Lung (tissue), 12 donors: ENCODE measurements around the gene PHLPP2. TPM values are rescaled to one million over a fixed set of nuclear protein-coding genes. Genes with fewer than 3 reads are reported as not detected.

ENCODE experiments used
- ATAC-seq: fragments of 200-7000 bp; cut with Tn5 transposase; one replicate; pipeline ENCODE4 v1.9.1; 2020; ENCODE audit warnings: moderate number of reproducible peaks; ENCODE audit not compliant: insufficient read depth, low FRiP score
- DNase-seq, 3 donors: peaks; one replicate each; pipeline ENCODE4 v3.0.0-alpha.2; 2013 to 2017
- H3K27ac ChIP-seq, 2 donors: one replicate each; pipeline ENCODE4 v1.5.1; 2013; ENCODE audit warnings: mild to moderate bottlenecking in 2 of 2, moderate library complexity in 2 of 2, control low read depth in 1 of 2, inconsistent platforms in 1 of 2, low read depth in 1 of 2, low read length in 1 of 2
- H3K27me3 ChIP-seq, 3 donors: one replicate each; pipeline ENCODE4 v1.5.1; 2013; ENCODE audit warnings: low read length in 2 of 3; ENCODE audit not compliant: control insufficient read depth in 3 of 3, insufficient read depth in 3 of 3
- H3K36me3 ChIP-seq, 4 donors: one replicate each; pipeline ENCODE4 v1.5.1; 2013; ENCODE audit warnings: low read length in 4 of 4, mild to moderate bottlenecking in 1 of 4, moderate library complexity in 1 of 4; ENCODE audit not compliant: control insufficient read depth in 4 of 4, insufficient read depth in 4 of 4
- H3K4me1 ChIP-seq, 5 donors: one replicate each; pipeline ENCODE4 v1.5.1; 2013; ENCODE audit warnings: low read length in 5 of 5, mild to moderate bottlenecking in 2 of 5, moderate library complexity in 1 of 5; ENCODE audit not compliant: control insufficient read depth in 5 of 5, insufficient read depth in 5 of 5
- H3K4me3 ChIP-seq: one replicate; pipeline ENCODE4 v1.5.1; 2013; ENCODE audit warnings: mild to moderate bottlenecking, control low read depth, moderate library complexity
- H3K9ac ChIP-seq, 2 donors: one replicate each; pipeline ENCODE4 v1.5.1; 2013; ENCODE audit warnings: low read length in 2 of 2, control low read depth in 1 of 2; ENCODE audit not compliant: insufficient read depth in 1 of 2
- H3K9me3 ChIP-seq, 4 donors: one replicate each; pipeline ENCODE4 v1.5.1; 2013; ENCODE audit warnings: low read length in 3 of 4, mild to moderate bottlenecking in 1 of 4, moderate library complexity in 1 of 4; ENCODE audit not compliant: control insufficient read depth in 4 of 4, insufficient read depth in 3 of 4
- WGBS, 2 donors: extraction: QIAGEN DNeasy Blood & Tissue Kit; methylation state at CpG; one replicate each; pipeline ENCODE4 v1.1.7; 2013; 5-methylcytosine and 5-hydroxymethylcytosine counted together
- polyA plus RNA-seq, 2 donors: library from polyadenylated mRNA; stranded (reverse); fragments of 200-250 nt; gene quantifications; one replicate each; pipeline ENCODE4 v1.2.1, GENCODE V29; 2013
- total RNA-seq, 2 donors: library from RNA; depleted of rRNA in 1 of 2; stranded (reverse); fragments of >200 nt in 1 of 2; gene quantifications; one replicate each; pipeline ENCODE4 v1.2.1, GENCODE V29; 2014 to 2021
- TF ChIP-seq, protein P1 (sequence below): IDR thresholded peaks from 2 replicates; pipeline ENCODE4 v1.5.1; 2012; ENCODE audit warnings: mild to moderate bottlenecking; ENCODE audit errors: control extremely low read depth, extremely low read depth
- donor health status: control.
- donor health status: control.
- donor health status: Bipolar disorder and iron deficiency.
- donor health status: healthy.
- donor health status: DM: yes; HTN: yes; CAD: no.

Gene PHLPP2
- total and polyA plus RNA-seq, 4 donors = 1.3 to 6.5 (median 3.6) TPM

DNA sequence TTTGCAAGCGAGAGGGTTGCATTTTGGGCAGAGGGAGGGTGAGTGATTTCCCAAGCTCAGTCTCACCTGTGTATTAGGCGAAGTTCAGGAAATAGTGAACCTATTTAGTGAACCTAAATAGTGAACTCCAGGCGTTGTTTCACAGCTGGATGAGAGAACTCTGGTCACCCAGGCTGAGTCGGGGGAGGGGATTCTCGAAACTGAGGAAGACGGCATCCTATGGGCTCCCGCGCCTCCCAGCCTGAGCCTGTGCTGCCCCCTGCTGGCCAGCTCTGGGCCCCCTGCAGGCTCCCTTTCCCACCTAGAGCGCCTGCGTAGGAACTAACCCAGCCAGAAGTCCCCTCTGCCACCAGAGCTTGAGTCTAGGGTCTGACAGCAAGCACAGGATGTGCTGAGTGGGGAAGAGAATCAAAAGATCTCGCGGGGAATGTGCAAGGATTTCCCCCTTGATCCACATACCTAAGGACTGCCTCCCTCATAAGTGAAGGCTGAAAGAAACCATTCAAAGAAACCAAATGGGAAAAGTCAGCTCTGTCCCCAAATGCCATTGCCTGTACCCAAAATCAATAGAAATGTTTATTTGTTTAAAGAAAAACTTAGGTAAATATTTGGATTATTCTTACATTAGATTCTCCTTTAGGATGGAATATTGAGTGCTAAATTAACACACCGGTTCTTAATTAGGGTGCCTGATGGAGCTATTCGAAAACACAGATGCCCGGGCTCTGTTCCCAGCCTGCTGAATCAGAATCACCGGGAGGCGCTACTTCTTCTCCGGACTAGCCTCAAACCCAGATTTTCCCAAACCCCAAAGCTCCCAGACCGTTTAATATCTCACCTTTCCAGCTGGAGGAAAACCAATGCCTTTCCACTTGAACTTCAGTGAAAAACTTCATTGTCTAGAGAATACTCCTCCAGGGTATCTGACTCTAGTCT is 113.3 kb downstream of the PHLPP2 start:
- TF ChIP-seq, protein P1, sequence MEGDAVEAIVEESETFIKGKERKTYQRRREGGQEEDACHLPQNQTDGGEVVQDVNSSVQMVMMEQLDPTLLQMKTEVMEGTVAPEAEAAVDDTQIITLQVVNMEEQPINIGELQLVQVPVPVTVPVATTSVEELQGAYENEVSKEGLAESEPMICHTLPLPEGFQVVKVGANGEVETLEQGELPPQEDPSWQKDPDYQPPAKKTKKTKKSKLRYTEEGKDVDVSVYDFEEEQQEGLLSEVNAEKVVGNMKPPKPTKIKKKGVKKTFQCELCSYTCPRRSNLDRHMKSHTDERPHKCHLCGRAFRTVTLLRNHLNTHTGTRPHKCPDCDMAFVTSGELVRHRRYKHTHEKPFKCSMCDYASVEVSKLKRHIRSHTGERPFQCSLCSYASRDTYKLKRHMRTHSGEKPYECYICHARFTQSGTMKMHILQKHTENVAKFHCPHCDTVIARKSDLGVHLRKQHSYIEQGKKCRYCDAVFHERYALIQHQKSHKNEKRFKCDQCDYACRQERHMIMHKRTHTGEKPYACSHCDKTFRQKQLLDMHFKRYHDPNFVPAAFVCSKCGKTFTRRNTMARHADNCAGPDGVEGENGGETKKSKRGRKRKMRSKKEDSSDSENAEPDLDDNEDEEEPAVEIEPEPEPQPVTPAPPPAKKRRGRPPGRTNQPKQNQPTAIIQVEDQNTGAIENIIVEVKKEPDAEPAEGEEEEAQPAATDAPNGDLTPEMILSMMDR = peak; percentile 81
- H3K27me3 ChIP-seq = no peaks in the 10 kb centered on the region

DNA sequence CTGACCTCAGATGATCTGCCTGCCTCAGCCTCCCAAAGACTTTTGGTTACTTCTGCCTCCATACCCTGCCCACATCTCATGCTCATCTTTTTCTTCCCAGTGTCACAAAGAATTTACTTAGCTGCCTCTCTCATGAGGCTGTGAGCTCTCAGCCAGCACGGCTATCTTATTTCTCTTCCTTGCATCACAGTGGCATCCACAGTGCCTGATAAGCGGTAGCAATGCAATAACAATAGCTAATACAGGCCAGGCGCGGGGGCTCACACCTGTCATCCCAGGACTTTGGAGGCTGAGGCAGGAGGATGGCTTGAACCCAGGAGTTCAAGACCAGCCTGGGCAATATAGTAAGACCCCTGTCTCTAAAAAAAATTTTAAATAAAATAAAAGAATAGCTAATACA is 114.1 kb downstream of the PHLPP2 start:
- Histone ChIP-seq H3K27me3 (no peaks in the 10 kb centered on the region), H3K9me3 (no peaks in the 10 kb centered on the region), H3K4me1 (peaks cover 0 to 2% (median 0%) of the 10 kb centered on the region in 5 donors), H3K4me3 (no peak overlapping the region), H3K36me3 (no peaks in the 10 kb centered on the region), H3K9ac (no peak overlapping the region), H3K27ac (no peak overlapping the region)
- WGBS, 2 donors = 84% methylated on average over 4 of the region's 4 CpGs
- no peak for DNase-seq
- ATAC-seq = no peak
- TF ChIP-seq, protein P1 = no peak

More for the DNA sequence above, 113.3 kb downstream of the PHLPP2 start:
- Histone ChIP-seq H3K36me3 (no peaks in the 10 kb centered on the region), H3K9me3 (no peaks in the 10 kb centered on the region), H3K4me3 (no peak overlapping the region), H3K9ac (no peak overlapping the region), H3K4me1 (peaks cover 0 to 2% (median 0%) of the 10 kb centered on the region in 5 donors), H3K27ac (no peak overlapping the region)
- DNase-seq (peak; percentile 57 to 75 (median 70)), ATAC-seq (peak; percentile 83)
- 12 to 15% methylated on average over 19 of the region's 19 CpGs for WGBS, 2 donors

DNA sequence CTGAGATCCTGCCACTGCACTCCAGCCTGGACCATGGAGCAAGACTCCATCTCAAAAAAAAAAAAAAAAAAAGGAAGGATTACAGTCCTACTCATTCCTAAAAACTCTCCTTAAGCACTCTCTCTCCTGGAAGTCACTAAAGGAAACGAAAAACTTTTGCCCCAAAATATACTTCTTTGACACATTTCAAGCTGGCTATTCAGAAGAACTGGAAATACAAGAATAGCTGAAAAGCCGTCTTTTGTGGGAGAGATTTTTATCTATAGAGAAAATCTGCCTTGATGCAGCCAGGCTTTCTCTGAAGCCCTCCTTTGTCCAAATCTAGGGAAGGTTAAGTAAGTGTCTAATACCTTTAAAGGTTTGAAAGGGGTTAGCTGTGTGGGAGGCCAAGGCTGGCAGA is 115.4 kb downstream of the PHLPP2 start:
- no peak for ATAC-seq
- H3K27me3 ChIP-seq = no peaks in the 10 kb centered on the region
- H3K9ac ChIP-seq = no peak overlapping the region
- H3K36me3 ChIP-seq = no peaks in the 10 kb centered on the region
- peaks cover 0 to 2% (median 0%) of the 10 kb centered on the region in 5 donors for H3K4me1 ChIP-seq
- no peak overlapping the region for H3K4me3 ChIP-seq
- 53 to 60% methylated on average over 2 of the region's 2 CpGs for WGBS, 2 donors
- TF ChIP-seq, protein P1 = no peak
- no peaks in the 10 kb centered on the region for H3K9me3 ChIP-seq
- H3K27ac ChIP-seq = no peak overlapping the region
- DNase-seq = no peak
